Measurements from ENCODE around the gene CTSC.

- TF ChIP-seq, protein P1, sequence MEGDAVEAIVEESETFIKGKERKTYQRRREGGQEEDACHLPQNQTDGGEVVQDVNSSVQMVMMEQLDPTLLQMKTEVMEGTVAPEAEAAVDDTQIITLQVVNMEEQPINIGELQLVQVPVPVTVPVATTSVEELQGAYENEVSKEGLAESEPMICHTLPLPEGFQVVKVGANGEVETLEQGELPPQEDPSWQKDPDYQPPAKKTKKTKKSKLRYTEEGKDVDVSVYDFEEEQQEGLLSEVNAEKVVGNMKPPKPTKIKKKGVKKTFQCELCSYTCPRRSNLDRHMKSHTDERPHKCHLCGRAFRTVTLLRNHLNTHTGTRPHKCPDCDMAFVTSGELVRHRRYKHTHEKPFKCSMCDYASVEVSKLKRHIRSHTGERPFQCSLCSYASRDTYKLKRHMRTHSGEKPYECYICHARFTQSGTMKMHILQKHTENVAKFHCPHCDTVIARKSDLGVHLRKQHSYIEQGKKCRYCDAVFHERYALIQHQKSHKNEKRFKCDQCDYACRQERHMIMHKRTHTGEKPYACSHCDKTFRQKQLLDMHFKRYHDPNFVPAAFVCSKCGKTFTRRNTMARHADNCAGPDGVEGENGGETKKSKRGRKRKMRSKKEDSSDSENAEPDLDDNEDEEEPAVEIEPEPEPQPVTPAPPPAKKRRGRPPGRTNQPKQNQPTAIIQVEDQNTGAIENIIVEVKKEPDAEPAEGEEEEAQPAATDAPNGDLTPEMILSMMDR (IDR thresholded peaks at IDR 0.05) = no peak
- TF ChIP-seq POLR2A (IDR thresholded peaks at IDR 0.05) = no peak
These were observed 49.0 kb downstream of the CTSC start for GRCh38 chr11:88288560-88288959.

Measured in ovary (tissue), 3 donors.